DMS153 (cell line): Measurements from ENCODE around the gene NOS1.

ENCODE experiments used
- DNase-seq: peaks from one replicate; lab custom pipeline; 2025; lab: John Stamatoyannopoulos, UW

The NOS1 gene

DNA sequence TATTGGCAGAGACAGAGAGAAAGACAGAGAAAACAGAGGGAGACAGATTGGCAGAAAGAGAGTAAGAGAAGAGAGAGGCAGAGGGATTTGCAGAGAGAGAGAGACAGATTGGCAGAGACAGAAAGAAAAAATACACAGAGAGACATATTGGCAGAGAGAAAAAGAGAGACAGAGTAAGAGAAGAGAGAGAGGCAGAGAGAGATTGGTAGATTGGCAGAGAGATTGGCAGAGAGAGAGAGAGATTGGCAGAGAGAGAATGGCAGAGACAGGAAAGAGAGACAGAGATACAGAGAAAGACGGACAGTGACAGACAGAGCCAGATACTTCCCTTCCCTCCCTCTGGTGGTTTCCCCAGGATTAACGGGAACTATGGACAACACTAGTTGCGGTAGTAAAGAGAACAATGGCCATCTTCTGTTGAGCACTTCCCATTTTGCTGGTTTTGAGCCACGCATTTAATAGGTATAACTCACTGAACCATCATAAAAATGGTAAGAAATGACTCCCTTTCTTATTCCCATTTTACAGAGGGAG, 2.6 kb upstream of the NOS1 start:
- no peak for DNase-seq

GRCh38 chr12:117363056-117363662, 1.7 kb upstream of the NOS1 start:
- DNase-seq, result no peak

DNA sequence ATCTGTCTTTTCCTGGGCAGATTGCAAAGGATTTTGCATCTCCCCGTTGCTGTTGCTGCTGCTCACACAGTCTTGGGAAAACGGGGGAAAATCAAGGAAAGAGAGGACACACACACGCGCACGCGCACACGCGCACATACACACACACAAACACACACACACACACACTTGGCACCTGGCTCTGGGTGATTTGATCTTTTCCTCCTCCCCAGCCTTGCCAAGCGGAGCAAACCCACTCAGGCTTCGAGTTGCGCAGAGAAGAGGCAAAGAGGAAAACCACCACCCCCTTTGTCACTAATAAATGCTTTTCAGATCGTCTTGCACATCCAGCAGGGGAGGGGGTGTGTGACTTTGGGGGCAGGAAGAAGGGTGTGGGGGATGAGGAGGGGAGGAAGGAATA, 965 bp upstream of the NOS1 start:
- DNase-seq, result no peak

DNA sequence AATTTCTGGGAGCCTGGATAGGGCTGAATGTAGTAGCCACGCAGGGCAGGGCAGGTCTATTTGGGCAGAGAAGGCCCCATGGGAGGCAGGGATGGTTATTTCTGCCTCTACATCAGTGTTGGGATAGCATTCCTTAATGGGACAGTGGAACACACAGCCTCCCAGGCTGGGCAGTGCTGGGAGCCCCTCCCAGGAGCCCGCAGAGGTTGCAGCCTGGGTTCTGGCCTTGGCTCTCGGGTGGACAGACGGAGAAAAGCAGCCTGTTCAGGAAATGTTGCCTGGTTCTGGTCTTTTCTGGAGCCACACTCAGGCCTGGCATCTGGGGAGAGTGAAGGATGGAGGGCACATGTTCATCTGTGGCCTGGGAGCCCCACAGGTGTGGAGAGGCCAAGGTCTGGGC, 479 bp upstream of the NOS1 start:
- DNase-seq, result no peak

GRCh38 chr12:117360551-117361346, 677 bp downstream of the NOS1 start:
- DNase-seq, result no peak

- no peak for DNase-seq
Measured at GRCh38 chr12:117360222-117360550, 1.2 kb downstream of the NOS1 start.

DNA sequence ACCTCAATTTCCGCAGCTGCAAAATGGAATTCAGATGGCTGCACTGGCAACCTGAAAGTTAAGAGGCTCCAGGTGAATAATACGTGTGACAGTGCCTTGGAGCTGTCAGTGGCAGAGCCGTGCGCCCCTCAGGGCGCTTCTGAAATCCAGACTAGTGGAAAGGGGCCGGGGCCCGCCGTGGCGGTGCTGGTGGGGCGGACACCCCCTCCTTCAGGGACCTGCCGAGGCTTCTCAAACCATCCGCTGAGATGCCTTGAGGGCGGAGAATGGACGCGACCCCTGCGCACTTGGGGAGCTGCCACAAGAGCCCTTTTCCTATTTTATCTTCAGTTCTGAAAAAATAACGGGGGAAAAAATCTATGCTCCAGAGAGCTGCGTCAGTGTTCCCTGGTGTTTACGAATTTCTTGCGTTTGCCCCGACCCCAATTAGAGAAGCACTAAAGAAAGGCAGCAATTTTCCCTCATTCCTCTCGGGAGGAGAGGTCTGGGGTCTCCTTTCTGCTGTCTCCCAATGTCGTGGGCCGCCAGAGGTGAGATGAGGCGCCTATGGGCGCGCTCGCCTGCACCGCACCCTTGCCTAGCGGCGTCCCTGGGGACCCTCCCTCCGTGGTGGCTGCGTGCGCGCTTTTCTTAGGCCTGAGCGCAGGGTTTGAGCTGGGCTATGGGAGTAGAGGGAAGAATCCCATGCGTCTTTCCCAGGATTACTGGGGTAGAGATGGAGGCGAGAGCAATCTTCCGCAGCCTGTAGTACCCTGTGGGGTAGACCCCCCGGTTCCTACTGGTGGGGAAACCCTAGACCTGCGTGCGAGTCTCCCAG, 2.2 kb downstream of the NOS1 start:
- no peak for DNase-seq

DNA sequence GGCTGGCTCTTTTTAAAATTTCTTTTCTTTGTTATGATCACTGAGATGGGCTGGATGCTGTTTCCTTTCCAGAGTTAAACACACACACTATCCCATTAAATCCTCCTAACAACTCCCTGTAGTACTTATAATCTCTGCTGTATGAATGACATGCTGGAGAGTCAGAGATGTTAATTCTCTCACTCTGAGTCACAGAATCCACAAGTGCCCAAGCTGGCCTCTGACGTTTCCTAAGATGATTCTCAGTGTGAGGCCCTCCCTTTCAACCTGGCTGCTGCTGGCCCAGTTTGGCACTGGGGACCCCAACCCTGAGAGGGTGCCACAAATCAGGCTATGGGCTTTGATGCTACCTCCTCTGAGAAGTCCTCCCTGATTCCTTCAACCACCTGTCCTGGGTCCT, 5.4 kb downstream of the NOS1 start:
- no peak for DNase-seq

GRCh38 chr12:117352883-117353282, 8.5 kb downstream of the NOS1 start:
- no peak for DNase-seq

- DNase-seq, result no peak
Measured at GRCh38 chr12:117352206-117352605, 9.2 kb downstream of the NOS1 start.

GRCh38 chr12:117350140-117350539, 11.3 kb downstream of the NOS1 start:
- no peak for DNase-seq

DNA sequence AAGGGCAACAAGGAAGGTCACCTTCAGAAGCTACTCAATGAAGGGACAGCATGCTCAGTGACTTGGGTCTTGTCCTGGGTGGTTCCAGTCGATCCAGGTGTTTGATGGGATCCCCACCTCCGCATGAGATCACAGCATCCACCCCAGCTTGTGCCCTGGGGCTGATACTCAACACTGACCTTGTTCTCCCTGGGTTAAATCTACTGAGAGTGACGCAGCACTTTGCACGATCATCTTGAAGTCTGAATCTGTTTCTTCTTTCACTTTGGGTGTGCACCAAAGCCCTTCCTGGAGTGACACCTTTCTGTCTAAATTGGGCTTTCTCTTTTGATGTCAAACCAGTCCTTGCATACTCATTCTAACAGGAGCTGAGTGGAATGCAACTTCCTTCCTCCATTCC, 13.8 kb downstream of the NOS1 start:
- DNase-seq, result no peak

DNA sequence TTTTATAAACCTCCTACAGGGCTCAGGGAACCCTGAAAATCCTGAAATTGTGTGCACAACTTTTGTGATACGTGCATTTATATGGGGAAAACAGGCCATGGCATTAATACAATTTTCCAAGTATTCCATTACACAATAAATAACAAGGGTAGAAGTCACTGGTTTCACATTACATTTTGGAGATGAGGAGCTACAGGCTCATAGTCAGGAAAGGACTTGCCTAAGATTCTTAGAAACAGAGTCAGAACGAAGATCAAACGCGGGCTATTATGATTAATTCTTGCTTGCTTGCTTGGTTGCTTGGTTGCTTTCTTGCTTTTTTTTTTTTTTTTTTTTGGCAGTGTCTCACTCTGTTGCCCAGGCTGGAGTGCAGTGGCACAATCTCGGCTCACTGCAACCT, 16.7 kb downstream of the NOS1 start:
- no peak for DNase-seq

DNA sequence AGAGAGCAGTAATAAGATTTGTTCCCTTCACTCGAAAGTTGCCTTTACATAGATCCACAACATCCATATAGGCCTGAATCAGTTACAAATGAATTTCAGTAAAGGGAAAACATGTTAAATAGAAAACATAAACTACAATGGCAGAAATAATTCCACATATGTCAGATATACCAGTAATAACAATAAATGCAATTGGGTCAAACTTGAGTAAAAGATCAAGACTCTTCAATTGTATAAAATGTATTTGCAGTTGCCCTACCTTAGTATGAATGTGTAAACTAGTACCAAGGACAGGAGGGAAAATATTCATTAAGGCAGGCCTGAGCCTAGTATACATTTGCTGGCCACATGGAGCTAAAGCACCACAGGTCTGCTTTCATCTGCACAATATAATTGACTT, 17.6 kb downstream of the NOS1 start:
- no peak for DNase-seq

- no peak for DNase-seq
Measured at GRCh38 chr12:117343296-117343695, 18.1 kb downstream of the NOS1 start.

GRCh38 chr12:117342682-117343081, 18.7 kb downstream of the NOS1 start:
- no peak for DNase-seq

GRCh38 chr12:117342247-117342646, 19.2 kb downstream of the NOS1 start:
- no peak for DNase-seq

GRCh38 chr12:117339104-117339503, 22.3 kb downstream of the NOS1 start:
- no peak for DNase-seq

GRCh38 chr12:117334855-117335587, 26.4 kb downstream of the NOS1 start:
- DNase-seq, result no peak

DNA sequence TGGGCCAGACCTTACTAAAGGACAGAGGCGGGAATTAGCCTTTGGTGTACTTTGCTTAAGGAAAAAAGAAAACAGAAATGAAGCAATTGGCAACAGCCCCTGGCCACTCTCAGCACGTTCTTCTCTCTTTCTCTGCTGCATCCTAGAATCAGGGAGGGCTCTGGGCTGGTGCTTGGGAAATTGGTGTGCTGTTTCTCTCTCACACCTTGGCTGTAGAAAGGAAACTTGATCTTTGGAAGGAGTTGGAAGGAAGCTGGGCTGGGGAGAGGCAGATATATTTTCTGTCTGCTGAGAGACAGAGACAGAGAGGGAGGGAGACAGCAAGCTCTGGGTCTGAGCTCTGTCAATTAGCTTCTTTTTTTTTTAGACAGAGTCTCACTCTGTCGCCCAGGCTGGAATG, 27.4 kb downstream of the NOS1 start:
- no peak for DNase-seq

- no peak for DNase-seq
Measured at GRCh38 chr12:117333331-117333881, 28.0 kb downstream of the NOS1 start.

GRCh38 chr12:117331691-117332090, 29.7 kb downstream of the NOS1 start:
- DNase-seq, result no peak
